RPMI7951 (cell line): ENCODE results near the gene DHRS7C. TPM values are rescaled to one million over a fixed set of nuclear protein-coding genes. Genes with fewer than 3 reads are reported as not detected.

ENCODE experiments used
- DNase-seq: peaks from one replicate; pipeline ENCODE4 v3.0.0-alpha.2; 2012; ENCODE audit warnings: low read depth
- total RNA-seq: library from RNA; depleted of rRNA; stranded (reverse); fragments of >200 nt; shearing (Covaris generic); gene quantifications from 2 replicates; pipeline ENCODE4 v1.2.3, GENCODE V29; 2014; rRNA removed

Gene DHRS7C
- not detected in 2 replicates for total RNA-seq

- DNase-seq = no peak
Observed at GRCh38 chr17:9790889-9791876, at the start of gene DHRS7C. DHRS7C (minus strand) TSS chr17:9791592; CDS start chr17:9791284, 308 bp downstream.

- peak; percentile 23 for DNase-seq
Observed at GRCh38 chr17:9839433-9839832, 48.0 kb upstream of the DHRS7C start.

- DNase-seq = peak; percentile 75
Observed at GRCh38 chr17:9837551-9838471, 46.4 kb upstream of the DHRS7C start.

- no peak for DNase-seq
Observed at GRCh38 chr17:9833922-9834321, 42.5 kb upstream of the DHRS7C start.

GRCh38 chr17:9830711-9831110, 39.3 kb upstream of the DHRS7C start:
- no peak for DNase-seq

- DNase-seq = no peak
Observed at GRCh38 chr17:9829343-9829742, 38.0 kb upstream of the DHRS7C start.

- no peak for DNase-seq
Observed at GRCh38 chr17:9828296-9829295, 37.2 kb upstream of the DHRS7C start.

GRCh38 chr17:9825641-9826150, 34.3 kb upstream of the DHRS7C start, which contains the start of gene GLP2R:
GLP2R (plus strand) TSS chr17:9825924; CDS start chr17:9826064, 140 bp downstream.
- no peak for DNase-seq

- DNase-seq = no peak
Observed at GRCh38 chr17:9824797-9825338, 33.5 kb upstream of the DHRS7C start.

GRCh38 chr17:9824094-9824493, 32.7 kb upstream of the DHRS7C start:
- DNase-seq = no peak

- DNase-seq = no peak
Observed at GRCh38 chr17:9821921-9822320, 30.5 kb upstream of the DHRS7C start, which contains the start of gene GSG1L2. GSG1L2 (minus strand) TSS chr17:9822079; CDS start chr17:9822071, 8 bp downstream.

- DNase-seq = no peak
Observed at GRCh38 chr17:9820448-9820847, 29.1 kb upstream of the DHRS7C start.

GRCh38 chr17:9818760-9819159, 27.4 kb upstream of the DHRS7C start:
- DNase-seq = no peak

- DNase-seq = peak; percentile 48
Observed at GRCh38 chr17:9817086-9817485, 25.7 kb upstream of the DHRS7C start.

- DNase-seq = no peak
Observed at GRCh38 chr17:9816472-9816871, 25.1 kb upstream of the DHRS7C start.

- no peak for DNase-seq
Observed at GRCh38 chr17:9814337-9814945, 23.0 kb upstream of the DHRS7C start.

- DNase-seq = no peak
Observed at GRCh38 chr17:9813166-9813565, 21.8 kb upstream of the DHRS7C start.

- no peak for DNase-seq
Observed at GRCh38 chr17:9811537-9811936, 20.1 kb upstream of the DHRS7C start.

GRCh38 chr17:9811086-9811485, 19.7 kb upstream of the DHRS7C start:
- no peak for DNase-seq
